ENCODE results near the gene ZNF280D.
"Not testable (repeated sequence)": the region's sequence is repeated elsewhere in the genome, so short reads cannot be mapped to it uniquely, and the experiment has no call there.

ZNF280D gene

DNA sequence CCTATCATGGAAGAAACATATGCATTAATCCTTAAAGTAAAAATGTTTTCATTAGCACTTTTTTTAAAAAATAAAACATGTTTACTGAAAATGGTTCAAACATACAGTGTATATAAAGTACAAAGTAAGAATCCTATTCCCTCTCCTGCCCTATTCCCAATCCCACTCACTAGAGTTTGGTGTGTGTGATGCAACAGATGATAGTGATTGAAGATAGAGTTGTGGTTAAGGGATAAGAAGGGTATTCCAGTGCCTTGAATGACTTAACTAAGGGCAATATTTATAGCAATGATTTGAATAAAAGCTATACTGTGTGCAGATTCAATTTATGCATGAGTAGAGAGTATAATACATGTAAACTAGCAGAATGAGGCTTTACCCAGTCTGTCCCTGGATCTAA lies 18.1 kb downstream of the ZNF280D start:
- DNase-seq, result no peak

DNA sequence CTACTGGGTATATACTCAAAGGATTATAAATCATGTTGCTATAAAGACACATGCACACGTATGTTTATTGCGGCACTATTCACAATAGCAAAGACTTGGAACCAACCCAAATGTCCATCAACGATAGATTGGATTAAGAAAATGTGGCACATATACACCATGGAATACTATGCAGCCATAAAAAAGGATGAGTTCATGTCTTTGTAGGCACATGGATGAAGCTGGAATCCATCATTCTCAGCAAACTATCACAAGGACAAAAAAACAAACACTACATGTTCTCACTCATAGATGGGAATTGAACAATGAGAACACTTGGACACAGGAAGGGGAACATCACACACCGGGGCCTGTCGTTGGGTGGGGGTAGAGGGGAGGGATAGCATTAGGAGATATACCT lies 23.8 kb downstream of the ZNF280D start:
- DNase-seq, result not testable (repeated sequence)

DNA sequence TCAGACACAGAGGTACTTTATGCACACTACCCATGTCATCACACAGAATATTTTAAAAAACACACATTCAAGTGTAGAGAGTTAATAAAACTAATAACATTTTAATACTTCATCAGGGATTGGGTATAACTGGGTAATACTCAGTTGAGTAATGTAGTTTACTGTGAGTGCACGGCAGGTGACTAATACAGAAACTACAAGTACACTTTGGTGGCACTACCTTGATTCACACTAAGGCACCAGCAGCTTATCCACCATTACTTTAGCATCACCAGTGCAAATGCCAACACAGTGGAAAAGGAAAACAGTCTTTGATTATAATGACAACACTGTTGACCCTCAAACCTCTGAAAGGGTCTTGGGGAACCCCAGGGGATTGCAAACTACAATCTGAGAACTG lies 33.6 kb downstream of the ZNF280D start:
- no peak for DNase-seq

DNA sequence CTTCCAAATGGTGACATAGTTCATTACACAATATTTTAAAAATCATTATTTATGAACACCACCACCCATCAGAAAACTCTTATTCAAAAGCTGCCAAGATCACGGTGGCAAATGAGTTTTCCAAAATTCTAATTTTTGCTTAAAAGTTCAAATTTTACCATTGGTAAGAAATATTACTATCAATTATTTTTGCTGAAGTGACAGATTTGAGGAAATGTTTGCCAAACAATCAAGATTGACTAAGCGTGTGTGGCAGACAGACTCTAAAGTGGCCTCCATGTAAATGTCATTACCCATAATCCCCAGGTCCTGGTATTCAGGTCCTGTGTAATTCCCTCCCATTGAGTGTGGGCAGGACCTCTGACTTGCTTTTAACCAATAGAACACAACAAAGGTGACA lies 35.0 kb downstream of the ZNF280D start:
- no peak for DNase-seq

DNA sequence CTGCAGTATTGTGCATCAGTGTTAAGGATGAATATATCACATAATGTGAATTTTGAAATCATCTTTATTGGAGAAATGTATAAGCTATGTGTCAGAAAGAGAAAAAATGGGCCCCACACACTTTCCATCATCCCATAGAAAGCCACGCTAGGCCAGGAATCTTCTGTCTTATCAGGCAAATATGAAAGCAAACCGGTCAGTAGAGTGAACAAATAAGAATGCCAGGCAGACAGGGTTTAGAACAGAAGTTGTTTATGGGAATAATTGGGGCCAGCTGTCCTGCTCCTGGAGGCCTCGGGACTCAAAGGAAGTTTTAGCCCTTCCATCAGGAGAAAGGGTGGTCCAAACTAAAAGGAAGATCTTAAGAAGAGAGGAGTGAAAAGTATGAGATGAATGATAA lies 39.5 kb downstream of the ZNF280D start:
- DNase-seq, result no peak

DNA sequence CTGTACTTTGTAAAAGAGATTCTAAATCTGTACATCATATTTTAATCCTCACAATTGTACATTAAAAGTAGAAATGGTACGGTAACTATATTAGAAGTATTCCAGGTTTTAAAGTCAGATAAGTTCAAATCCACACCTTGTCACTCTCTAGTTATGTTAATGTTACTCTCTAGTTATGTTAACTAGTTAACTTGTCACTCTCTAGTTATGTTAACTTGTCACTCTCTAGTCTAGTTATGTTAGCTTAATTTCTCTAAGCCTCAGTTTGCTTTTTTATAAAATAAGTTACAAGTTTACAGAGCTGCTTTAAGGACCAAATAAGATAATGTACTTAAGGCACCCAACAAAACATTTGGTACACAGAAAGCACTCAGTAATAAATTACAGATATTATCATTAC lies 42.6 kb downstream of the ZNF280D start:
- no peak for DNase-seq

DNA sequence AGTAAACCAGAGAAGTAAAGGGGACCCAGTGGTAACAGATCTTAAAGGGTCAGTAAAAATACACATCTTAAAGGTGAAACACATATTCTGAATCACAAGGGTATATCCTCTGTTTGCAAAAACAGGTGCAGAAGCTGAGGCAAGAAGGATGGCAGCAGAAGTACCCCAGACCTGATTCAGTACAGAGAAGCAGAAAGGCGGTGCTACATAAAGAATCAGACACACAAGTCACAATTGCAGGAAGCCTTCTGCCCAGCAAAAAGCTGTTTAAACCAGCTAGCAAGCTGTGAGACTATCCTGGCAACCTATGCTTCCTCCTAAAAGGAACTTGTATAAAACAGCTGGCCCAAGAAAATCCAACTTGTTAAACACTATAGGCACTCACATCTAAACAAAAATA lies 49.4 kb downstream of the ZNF280D start:
- no peak for DNase-seq

DNA sequence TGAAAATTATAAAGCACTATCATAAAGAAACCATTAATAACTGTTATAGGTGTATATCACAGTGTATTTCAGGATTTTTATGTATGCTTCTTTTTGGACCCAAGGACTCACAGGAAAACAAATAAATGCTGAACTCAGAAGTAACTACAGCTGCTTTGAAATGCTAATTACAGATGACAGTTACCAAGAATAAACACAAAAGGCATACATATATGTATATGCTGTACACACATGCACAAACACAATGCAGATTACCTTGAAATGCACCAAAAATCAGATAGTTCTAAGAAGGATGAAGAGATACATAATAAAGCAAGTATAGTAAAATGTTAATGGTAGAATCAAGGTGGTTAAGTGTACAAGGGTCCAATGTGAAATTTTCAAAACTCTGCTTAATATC lies 52.2 kb downstream of the ZNF280D start:
- no peak for DNase-seq

DNA sequence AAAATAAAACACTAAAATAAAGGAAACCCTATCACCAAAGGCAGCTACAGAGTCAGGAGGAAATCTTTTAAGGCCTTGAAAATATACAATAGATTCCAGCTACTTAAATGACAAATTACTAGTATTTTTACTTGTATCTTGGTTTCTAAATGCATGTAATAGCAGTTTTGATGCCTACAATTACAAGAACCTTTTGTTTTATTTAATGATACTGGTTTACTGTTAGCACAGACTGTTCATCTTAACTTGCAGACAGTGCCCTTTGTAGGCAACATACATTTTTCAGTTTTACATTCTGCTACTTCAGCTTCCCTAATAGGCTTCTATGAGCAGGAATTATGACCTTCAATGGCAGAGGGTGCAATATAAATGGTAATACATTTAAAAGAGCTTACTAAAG lies 54.1 kb downstream of the ZNF280D start:
- no peak for DNase-seq

DNA sequence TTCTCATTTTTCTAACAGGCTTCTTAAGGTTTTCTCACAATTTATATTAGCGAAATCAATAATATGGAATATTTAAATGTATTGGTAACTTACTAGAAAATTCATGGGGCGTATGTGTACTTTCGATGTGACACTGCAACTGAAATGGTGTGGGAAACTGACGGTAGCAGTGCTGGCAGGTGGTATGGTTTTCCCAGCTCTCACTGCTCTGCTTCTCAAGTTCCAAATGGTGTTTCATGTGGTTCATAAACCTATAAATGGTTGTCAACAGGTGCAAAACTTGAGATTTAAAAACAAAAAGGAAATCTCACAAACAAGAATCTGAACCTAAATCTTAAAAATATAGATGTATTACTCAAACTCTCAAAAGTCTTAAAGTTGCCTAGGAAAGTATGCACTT lies 54.7 kb downstream of the ZNF280D start:
- no peak for DNase-seq

DNA sequence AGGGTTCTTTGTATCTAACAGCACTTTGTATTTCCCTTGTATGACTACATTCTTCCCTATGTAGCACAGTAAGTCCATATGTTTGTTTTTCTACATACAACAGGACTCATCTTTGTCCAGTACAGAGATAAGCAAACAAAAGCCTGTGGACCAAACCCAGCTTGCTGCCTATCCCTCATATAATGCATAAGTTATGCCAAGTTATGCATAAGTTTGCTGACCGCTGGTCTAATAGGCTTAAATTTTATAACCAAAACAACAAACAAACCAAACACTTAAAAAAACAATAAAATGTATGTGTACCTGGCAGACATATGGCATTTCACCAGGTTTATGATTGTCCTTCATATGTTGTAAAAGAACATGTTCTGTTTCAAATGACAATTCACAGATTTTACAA lies 56.0 kb downstream of the ZNF280D start:
- DNase-seq, result no peak

DNA sequence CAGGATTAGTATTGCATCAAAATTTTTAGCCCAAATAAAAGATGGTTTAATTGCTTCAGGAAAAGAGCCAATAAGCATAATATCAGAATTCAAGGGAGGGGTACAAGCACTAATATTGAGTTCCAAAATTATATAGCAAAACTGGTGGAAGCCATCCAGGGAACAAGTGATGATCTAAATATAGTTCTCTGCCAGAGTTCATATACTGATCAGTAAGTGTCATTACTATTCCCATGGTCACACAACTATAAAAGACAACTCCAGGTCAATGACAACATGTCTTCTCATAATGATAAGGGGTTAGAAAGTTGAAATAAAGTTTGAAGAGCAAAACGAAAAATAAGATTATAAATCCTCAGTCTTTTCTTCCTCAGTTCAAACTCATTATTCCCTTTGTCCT lies 57.4 kb downstream of the ZNF280D start:
- DNase-seq, result no peak

DNA sequence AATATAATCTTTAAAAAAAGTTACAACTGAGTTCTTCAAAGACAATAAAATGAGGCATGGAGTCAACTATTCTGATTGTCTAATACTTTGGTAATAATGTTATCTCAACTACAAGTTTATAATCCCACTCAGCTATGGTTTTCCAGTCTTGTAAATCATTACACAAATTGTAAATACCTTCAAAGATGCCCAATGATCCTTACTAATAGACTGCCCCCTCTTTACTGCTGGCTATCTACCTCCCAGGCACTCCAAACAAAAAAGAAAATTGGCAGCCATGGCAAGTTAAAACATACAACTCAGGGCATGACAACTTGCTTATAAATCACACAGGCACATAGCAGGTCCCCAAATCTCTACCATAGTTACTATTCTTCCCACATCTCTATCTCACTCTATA lies 58.5 kb downstream of the ZNF280D start:
- no peak for DNase-seq

DNA sequence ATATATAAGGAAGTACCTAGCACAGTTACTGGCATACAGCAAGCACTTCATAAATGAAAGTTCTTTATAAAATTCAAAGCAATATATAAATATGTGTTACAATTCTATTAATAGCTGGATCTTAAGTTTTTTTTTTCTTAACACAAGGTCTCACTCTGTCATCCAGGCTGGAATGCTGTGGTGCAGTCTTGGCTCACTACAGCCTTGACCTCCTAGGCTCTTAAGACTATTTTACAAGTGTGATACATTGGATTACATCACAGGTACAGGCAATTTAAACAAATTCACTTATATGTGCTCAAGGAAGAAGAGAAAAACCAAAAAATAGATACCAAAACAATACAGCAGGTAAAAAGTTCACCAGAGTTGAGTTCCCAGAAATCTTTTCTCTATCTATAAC lies 60.6 kb downstream of the ZNF280D start:
- no peak for DNase-seq

DNA sequence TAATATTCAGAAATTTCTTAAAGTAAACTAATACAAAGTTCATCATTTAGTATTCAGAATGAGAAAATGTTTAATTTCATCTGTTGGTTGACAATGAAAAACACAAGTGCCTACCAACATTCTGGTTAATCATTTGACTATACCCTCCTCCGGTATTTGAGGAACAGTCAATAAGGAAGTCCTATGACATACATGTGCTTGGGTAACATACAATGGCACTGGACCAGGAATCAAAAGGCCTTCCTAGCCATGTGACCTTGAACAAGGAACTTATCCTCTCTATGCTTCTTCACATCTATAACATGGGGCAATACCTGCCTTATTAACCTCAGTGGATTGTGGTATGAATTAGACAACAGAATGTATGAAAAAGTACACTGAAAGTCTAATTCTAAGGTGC lies 65.8 kb downstream of the ZNF280D start:
- DNase-seq, result no peak

DNA sequence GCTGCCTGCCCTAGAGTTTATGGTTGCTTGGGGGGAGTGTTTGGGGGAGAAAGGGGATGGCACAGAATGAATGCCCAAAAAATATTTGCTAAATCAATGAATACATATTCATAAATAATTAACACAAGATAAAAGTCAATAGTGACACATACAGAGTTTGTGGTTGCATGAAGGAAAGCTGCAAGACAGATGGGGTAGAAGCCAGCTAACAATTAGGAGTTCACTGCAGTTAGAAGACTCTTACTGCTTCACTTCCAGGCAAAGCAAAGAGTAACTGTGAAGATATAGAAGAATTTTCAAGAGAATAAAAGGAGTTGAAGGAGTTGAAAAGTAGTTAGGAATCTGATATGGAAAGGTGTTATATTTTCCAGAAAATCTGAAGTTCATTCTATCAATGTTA lies 72.4 kb downstream of the ZNF280D start:
- no peak for DNase-seq

DNA sequence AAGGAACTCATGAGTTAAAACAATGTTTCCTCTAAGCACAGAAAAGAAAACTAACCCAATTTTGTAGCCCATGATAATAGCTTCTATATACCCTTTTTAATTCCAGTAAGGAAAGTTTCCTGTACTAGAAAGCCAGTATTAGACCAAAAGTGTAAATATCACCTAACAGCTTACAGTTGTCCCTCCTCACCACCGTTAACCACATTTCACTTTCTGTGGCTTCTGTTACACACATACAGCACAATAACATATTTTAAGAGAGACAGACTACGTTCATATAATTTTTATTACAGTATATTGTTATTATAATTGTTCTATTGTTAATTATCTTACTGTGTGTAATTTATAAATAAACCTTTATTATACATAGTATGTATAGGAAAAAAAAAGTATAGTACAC lies 74.1 kb downstream of the ZNF280D start:
- no peak for DNase-seq

DNA sequence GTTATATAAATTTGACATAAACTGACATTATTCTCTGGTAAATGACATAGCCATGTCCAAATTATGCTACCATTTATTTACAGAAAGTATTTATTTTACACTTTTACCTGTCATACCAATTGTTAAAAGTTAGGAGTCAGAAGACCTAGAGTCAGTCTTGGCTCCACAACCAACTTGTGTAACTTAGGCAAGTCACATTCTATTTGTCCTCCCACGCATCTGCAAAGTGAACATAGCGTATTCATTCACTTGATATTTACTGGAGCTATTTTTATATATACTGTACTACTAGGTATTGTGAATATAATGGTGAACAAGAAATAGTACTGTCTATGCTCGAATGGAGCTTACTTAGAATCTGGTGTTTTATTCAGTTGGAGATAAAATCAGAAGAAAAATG lies 78.7 kb downstream of the ZNF280D start:
- no peak for DNase-seq

DNA sequence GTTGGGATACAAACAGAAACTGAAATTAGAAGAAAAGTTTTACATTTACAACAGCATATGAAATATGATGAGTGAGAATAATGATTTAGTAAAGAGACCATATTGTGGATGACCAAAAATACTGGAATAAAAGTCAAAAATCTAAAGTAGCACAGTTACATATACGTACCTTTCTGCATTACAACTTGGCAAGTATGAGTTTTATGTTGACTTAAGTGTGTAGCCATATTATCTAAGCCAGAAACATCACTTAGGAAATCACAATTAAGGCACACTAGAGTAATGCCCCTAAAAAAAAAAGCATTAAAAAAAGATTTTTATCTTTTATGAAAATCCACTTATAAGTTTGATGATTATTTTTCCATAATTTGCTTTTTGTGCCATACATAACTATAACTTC lies 79.1 kb downstream of the ZNF280D start:
- DNase-seq, result no peak

DNA sequence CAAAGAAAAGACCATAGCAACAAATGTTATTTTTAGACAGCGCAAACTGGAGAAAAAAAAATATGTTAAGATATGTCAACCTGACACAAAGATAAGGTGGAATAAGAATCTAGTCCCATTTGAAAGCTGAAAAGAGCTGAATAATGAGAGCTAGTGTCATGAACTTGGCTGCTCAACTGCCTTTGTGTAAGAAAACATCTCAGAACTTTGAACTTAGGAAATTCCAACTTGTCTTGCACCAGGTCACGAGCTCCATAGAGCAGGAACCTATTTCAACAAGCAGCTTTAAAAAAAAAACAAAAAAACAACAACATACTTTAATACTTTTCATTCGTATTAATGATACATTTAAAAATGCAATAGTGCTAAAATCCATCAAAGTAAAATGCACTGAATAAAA lies 79.5 kb downstream of the ZNF280D start:
- DNase-seq, result no peak

DNA sequence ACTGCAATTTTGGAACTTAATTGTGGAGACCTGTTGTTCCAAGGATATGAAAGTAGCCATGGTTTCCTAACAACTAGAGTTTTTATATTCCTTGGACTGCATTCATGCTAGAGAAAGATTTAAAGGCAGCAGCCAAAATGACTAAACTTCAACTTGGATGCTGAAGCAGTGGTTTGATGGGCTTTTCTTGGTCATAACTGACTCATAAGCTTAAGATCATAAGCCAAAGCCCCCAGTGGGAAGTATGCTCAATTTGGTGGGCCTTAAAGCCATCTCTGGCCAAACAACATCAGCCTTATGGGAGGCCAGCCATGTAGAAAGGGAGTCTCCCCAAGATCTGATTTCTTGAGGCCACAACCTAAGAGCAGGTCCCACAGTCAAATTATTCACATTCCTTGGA lies 80.2 kb downstream of the ZNF280D start:
- no peak for DNase-seq

DNA sequence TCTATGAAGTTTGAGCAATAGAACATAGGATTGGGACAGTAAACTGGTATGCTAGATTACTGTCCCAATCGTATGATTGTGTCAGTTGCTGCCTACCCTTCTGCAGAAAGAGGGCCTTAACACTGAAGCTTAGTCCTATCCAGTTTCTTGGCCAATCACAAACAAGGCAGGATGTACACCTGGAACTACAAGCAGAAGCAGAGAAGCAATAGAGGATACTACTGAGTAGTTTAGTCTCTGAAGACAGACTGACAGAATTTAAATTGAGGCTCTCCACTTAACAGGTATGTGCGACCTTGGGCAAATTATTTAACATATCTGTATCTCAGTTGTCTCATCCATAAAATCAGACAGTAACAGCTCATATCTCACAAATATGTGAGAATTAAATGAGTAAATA lies 85.0 kb downstream of the ZNF280D start:
- DNase-seq, result no peak

DNA sequence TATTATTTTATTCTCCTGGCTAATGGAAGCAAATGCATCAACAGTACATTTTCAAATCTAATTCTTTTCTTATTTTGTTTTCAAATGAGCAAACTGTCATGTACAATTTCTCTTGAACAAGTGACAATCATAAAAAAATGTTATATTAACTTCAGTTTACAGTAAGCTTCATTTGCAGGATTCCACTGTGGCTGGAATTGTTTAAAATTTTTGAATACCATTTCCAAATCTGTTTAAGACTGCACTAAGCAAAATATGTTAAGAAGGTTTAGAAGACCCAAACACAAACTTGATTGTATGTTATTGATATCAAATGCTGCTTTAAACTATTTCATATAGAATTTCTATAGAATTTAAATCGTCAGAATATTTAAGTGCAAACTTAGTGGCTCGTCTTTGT lies 92.8 kb downstream of the ZNF280D start:
- no peak for DNase-seq

DNA sequence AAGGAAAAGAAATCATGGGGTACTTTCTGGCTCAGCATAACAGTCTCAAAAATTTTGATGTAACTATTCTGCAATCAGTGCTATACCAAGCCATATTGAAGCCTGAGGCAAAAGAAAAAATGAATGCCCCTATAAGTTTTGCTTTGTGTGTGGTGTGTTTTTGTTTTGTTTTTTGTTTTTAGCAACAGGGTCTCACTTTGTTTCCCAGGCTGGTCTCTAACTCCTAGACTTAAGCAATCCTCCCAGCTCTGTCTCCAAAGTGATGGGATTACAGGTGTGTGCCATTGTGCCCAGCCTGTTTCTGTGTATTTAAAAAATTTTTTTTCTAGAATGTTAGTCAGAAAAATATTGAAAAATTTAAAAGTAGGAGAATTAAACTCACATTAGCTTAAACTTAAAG lies 93.2 kb downstream of the ZNF280D start:
- no peak for DNase-seq

DNA sequence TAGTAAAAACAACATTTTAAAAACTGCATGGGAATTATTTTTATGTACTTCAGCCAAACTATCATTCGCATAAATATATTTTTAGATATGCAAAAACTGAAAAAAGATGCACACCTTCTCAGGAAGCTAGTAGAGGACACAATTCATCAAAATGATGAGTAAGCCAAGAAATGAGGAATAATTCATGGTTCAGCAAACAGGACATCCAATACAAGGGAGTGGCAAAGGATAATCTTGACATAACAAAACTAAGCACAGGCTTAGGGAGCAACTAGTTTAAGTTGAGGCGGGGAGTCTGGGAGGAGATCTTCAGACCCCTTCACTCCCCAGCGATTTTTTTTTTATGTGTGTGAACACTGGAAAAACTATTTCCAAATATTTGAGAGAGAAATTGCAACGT lies 93.7 kb downstream of the ZNF280D start:
- no peak for DNase-seq

DNA sequence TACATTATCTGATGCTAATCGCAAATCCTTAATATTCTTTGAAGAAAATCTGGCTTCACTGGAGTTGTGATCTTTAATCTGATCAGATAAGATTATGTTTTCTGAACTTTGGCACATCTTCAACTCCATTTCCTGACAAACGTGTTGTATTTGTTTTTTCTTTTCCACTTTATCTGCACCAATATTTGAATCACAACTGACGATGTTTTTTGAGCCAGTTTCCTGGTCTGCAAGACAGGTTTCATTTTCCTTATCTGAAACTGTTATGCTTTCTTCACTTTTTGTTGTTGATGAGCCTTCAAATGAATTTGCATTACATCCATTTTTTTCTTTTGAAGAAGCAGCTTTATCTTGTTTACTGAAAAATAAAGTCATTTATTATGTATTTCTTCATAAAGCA lies 101.5 kb downstream of the ZNF280D start:
- DNase-seq, result no peak
